HEK293 (cell line): ENCODE data around the gene ELAVL1.

ENCODE experiments used
- CTCF ChIA-PET: fragments of 350-600 bp; formaldehyde crosslinking; extraction: SDS; loops from one replicate; lab custom pipeline; 2021; ENCODE audit warnings: antibody characterized with exemption; lab: Yijun Ruan, JAX
- POLR2A ChIA-PET: fragments of 300-600 bp; formaldehyde crosslinking; extraction: SDS; loops from one replicate; lab custom pipeline; 2020; ENCODE audit warnings: antibody characterized with exemption, inconsistent platforms; lab: Yijun Ruan, JAX
- H3K27ac ChIP-seq: fragments of 200-500 bp; sonication (Bioruptor generic); 2 replicates; pipeline ENCODE4 v1.5.1; 2014; ENCODE audit warnings: low read depth, low read length, control low read depth, inconsistent platforms; ENCODE audit errors: extremely low read depth
- H3K36me3 ChIP-seq, 2 experiments: fragments of 200-500 bp in 1 of 2; sonication (Bioruptor generic) in 1 of 2; 1 replicate in 1 of 2; 2 replicates in 1 of 2; pipeline ENCODE4 v1.5.1; 2014 to 2017; ENCODE audit warnings: inconsistent platforms in 2 of 2, low read length in 2 of 2; ENCODE audit not compliant: control insufficient read depth in 2 of 2, insufficient read depth in 1 of 2
- H3K4me1 ChIP-seq: fragments of 200-500 bp; sonication (Bioruptor generic); 2 replicates; pipeline ENCODE4 v1.5.1; 2014; ENCODE audit warnings: mild to moderate bottlenecking, low read length, inconsistent platforms; ENCODE audit not compliant: control insufficient read depth, insufficient read depth
- H3K4me3 ChIP-seq: 2 replicates; pipeline ENCODE4 v1.5.1; 2011; ENCODE audit warnings: low read depth, mild to moderate bottlenecking, control low read depth, low read length, moderate library complexity
- H3K9me3 ChIP-seq: fragments of 200-500 bp; sonication (Bioruptor generic); 2 replicates; pipeline ENCODE4 v1.5.1; 2014; ENCODE audit warnings: low read depth, low read length, inconsistent platforms; ENCODE audit not compliant: control insufficient read depth, insufficient read depth
- KLF10 ChIP-seq: fragments of 450-650 bp; IDR thresholded peaks from 2 replicates; pipeline ENCODE4 v1.5.1; 2018; ENCODE audit warnings: missing biosample characterization, mild to moderate bottlenecking, missing genetic modification characterization
- SETDB1 ChIP-seq: IDR thresholded peaks from one replicate; pipeline ENCODE4 v1.6.1; 2017; ENCODE audit warnings: mild to moderate bottlenecking, low read length, moderate library complexity, mixed read lengths; ENCODE audit not compliant: insufficient read length
- ZNF146 ChIP-seq: fragments of 450-650 bp; formaldehyde crosslinking; IDR thresholded peaks from 2 replicates; pipeline ENCODE4 v1.5.1; 2016; ENCODE audit warnings: missing biosample characterization, missing genetic modification characterization
- ZNF157 ChIP-seq: fragments of 450-650 bp; formaldehyde crosslinking; IDR thresholded peaks from 2 replicates; pipeline ENCODE4 v1.5.1; 2016; ENCODE audit warnings: missing biosample characterization, missing genetic modification characterization
- ZNF2 ChIP-seq: fragments of 450-650 bp; formaldehyde crosslinking; IDR thresholded peaks from 2 replicates; pipeline ENCODE4 v1.5.1; 2016; ENCODE audit warnings: missing biosample characterization, missing genetic modification characterization
- ZNF202 ChIP-seq: fragments of 450-650 bp; formaldehyde crosslinking; IDR thresholded peaks from 2 replicates; pipeline ENCODE4 v1.5.1; 2016; ENCODE audit warnings: missing biosample characterization, missing genetic modification characterization, borderline replicate concordance
- ZNF23 ChIP-seq: fragments of 450-650 bp; formaldehyde crosslinking; IDR thresholded peaks from 2 replicates; pipeline ENCODE4 v1.5.1; 2016; ENCODE audit warnings: missing biosample characterization, missing genetic modification characterization, borderline replicate concordance
- ZNF248 ChIP-seq: fragments of 450-650 bp; formaldehyde crosslinking; IDR thresholded peaks from 2 replicates; pipeline ENCODE4 v1.5.1; 2017; ENCODE audit warnings: missing biosample characterization, missing genetic modification characterization
- ZNF292 ChIP-seq: fragments of 450-650 bp; formaldehyde crosslinking; IDR thresholded peaks from 2 replicates; pipeline ENCODE4 v1.5.1; 2016; ENCODE audit warnings: low read depth, missing biosample characterization, missing genetic modification characterization, borderline replicate concordance
- ZNF394 ChIP-seq: fragments of 450-650 bp; formaldehyde crosslinking; IDR thresholded peaks from 2 replicates; pipeline ENCODE4 v1.5.1; 2016; ENCODE audit warnings: missing biosample characterization, missing genetic modification characterization, mild to moderate bottlenecking, moderate library complexity, borderline replicate concordance
- ZNF521 ChIP-seq: fragments of 450-650 bp; formaldehyde crosslinking; IDR thresholded peaks from 2 replicates; pipeline ENCODE4 v1.5.1; 2017; ENCODE audit warnings: missing biosample characterization, mild to moderate bottlenecking, missing genetic modification characterization
- ZNF571 ChIP-seq: fragments of 450-650 bp; formaldehyde crosslinking; IDR thresholded peaks from 2 replicates; pipeline ENCODE4 v1.5.0; 2017; ENCODE audit warnings: missing biosample characterization, missing genetic modification characterization
- ZNF624 ChIP-seq: fragments of 450-650 bp; formaldehyde crosslinking; IDR thresholded peaks from 2 replicates; pipeline ENCODE4 v1.5.1; 2017; ENCODE audit warnings: missing biosample characterization, missing genetic modification characterization
- ZNF654 ChIP-seq: fragments of 450-650 bp; formaldehyde crosslinking; IDR thresholded peaks from 2 replicates; pipeline ENCODE4 v1.5.1; 2016; ENCODE audit warnings: low read depth, missing biosample characterization, missing genetic modification characterization
- ZNF664 ChIP-seq: fragments of 450-650 bp; formaldehyde crosslinking; IDR thresholded peaks from 2 replicates; pipeline ENCODE4 v1.5.1; 2016; ENCODE audit warnings: missing biosample characterization, missing genetic modification characterization
- ZSCAN16 ChIP-seq: fragments of 450-650 bp; formaldehyde crosslinking; IDR thresholded peaks from 2 replicates; pipeline ENCODE4 v1.5.1; 2016; ENCODE audit warnings: missing biosample characterization, missing genetic modification characterization
- ZSCAN30 ChIP-seq: fragments of 450-650 bp; IDR thresholded peaks from 2 replicates; pipeline ENCODE4 v1.5.1; 2018; ENCODE audit warnings: missing biosample characterization, mild to moderate bottlenecking, missing genetic modification characterization, moderate library complexity
- TF ChIP-seq, protein P1 (sequence below): fragments of 450-650 bp; formaldehyde crosslinking; IDR thresholded peaks from 2 replicates; pipeline ENCODE4 v1.5.1; 2016; ENCODE audit warnings: missing biosample characterization, missing genetic modification characterization
- TF ChIP-seq, protein P2 (sequence below): fragments of 450-650 bp; formaldehyde crosslinking; IDR thresholded peaks from 2 replicates; pipeline ENCODE4 v1.5.1; 2016; ENCODE audit warnings: missing biosample characterization, missing genetic modification characterization
- TF ChIP-seq, protein P3 (sequence below): sonication (generic); formaldehyde crosslinking; IDR thresholded peaks from 2 replicates; pipeline ENCODE4 v1.8.1; 2022; ENCODE audit warnings: mild to moderate bottlenecking, moderate library complexity, missing genetic modification reagents
- TF ChIP-seq, protein P4 (sequence below): fragments of 450-650 bp; formaldehyde crosslinking; IDR thresholded peaks from 2 replicates; pipeline ENCODE4 v1.5.1; 2017; ENCODE audit warnings: missing biosample characterization, missing genetic modification characterization

The ELAVL1 gene

DNA sequence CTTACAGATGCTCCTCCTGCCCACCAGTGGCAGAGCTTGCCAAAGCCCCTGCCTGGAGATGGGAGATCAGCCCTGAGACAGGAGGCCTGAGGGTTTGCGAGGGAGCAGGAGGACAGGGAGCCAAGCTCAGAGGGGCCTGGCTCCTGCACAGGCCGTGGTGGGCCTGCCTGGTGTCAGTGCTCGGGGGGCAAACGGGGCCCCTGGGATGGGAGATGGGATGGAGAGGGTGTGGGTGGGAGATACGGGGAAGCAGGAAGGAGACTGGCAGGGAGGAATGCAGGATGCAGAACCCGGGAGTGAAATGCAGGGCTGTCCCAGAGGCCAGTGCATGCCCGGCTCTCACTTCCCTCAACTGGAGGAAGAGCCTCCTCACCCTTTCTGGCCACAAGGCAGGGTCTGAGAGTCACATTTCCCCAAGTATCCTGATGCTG lies 19.9 kb downstream of the ELAVL1 start (continued):
- TF ChIP-seq, protein P1, sequence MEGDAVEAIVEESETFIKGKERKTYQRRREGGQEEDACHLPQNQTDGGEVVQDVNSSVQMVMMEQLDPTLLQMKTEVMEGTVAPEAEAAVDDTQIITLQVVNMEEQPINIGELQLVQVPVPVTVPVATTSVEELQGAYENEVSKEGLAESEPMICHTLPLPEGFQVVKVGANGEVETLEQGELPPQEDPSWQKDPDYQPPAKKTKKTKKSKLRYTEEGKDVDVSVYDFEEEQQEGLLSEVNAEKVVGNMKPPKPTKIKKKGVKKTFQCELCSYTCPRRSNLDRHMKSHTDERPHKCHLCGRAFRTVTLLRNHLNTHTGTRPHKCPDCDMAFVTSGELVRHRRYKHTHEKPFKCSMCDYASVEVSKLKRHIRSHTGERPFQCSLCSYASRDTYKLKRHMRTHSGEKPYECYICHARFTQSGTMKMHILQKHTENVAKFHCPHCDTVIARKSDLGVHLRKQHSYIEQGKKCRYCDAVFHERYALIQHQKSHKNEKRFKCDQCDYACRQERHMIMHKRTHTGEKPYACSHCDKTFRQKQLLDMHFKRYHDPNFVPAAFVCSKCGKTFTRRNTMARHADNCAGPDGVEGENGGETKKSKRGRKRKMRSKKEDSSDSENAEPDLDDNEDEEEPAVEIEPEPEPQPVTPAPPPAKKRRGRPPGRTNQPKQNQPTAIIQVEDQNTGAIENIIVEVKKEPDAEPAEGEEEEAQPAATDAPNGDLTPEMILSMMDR (tag by site-specific recombination): no peak
- no peak for TF ChIP-seq ZNF157 (tag by site-specific recombination)
- no peak for TF ChIP-seq ZSCAN30 (tag by site-specific recombination)
- no peak for TF ChIP-seq ZNF248 (tag by site-specific recombination)
- no peak for TF ChIP-seq SETDB1
- TF ChIP-seq ZNF654 (tag by site-specific recombination): no peak

DNA sequence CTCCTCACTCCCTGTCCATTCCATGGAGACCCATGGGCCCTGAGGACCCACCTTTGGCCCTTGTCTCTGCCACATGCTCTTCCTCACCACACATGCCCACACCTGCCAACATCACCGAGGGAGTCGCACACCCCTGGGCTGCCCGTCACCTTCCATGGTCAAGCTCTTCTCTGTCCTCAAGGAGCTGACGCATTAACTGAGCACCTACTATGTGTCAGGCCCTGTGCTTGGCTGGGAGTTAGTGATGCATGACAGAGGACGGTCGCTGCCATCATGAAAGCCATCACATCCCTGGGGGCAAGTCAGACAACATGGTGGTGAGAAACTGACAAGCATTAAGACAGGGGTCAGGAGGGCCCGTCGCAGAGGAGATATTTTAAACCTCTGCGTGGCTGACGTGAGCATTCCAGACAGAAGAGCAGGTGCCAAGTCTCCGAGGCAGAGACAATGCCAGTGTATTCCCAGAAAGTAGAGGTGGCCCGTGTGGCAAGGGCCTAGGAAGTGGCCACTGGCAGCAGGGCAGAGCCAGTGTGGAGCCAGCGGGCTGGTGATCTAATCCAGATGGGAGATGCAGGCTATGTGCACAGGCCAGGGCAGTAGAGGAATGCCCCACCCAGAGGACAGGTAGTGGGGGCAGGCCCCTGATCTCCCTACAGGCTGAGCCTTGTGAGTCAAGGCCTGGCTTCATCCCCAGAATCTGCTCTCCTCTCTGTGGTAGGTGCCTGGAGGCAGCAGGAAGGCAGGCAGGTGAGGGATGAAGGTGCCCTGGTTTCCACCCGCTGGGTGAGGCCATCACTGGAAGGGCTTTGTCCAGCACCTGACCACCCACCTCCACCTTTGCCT lies 21.2 kb downstream of the ELAVL1 start:
- ChIA-PET POLR2A (no interaction called here), CTCF (interaction anchor here (0.5 to 1.3 kb wide), 6 partner anchors 11 to 603 kb away, joined by 3 to 7 read pairs (median 3); no protein-coding TSS in a partner anchor)
- Histone ChIP-seq H3K36me3 (peaks cover 10 to 97% of the 10 kb centered on the region in 2 experiments), H3K4me3 (no peak overlapping the region), H3K27ac (no peak overlapping the region), H3K4me1 (no peaks in the 10 kb centered on the region), H3K9me3 (no peaks in the 10 kb centered on the region)
- TF ChIP-seq, protein P2, sequence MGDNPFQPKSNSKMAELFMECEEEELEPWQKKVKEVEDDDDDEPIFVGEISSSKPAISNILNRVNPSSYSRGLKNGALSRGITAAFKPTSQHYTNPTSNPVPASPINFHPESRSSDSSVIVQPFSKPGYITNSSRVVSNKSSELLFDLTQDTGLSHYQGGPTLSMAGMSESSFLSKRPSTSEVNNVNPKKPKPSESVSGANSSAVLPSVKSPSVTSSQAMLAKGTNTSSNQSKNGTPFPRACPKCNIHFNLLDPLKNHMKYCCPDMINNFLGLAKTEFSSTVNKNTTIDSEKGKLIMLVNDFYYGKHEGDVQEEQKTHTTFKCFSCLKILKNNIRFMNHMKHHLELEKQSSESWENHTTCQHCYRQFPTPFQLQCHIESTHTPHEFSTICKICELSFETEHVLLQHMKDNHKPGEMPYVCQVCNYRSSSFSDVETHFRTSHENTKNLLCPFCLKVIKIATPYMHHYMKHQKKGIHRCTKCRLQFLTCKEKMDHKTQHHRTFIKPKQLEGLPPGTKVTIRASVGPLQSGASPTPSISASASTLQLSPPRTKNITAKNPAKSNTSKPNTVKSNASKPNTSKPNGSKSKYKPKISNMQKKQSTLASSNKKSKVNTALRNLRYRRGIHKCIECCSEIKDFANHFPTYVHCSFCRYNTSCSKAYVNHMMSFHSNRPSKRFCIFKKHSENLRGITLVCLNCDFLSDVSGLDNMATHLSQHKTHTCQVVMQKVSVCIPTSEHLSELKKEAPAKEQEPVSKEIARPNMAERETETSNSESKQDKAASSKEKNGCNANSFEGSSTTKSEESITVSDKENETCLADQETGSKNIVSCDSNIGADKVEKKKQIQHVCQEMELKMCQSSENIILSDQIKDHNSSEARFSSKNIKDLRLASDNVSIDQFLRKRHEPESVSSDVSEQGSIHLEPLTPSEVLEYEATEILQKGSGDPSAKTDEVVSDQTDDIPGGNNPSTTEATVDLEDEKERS: no peak
- TF ChIP-seq ZNF664 (tag by site-specific recombination): peak; percentile 88

DNA sequence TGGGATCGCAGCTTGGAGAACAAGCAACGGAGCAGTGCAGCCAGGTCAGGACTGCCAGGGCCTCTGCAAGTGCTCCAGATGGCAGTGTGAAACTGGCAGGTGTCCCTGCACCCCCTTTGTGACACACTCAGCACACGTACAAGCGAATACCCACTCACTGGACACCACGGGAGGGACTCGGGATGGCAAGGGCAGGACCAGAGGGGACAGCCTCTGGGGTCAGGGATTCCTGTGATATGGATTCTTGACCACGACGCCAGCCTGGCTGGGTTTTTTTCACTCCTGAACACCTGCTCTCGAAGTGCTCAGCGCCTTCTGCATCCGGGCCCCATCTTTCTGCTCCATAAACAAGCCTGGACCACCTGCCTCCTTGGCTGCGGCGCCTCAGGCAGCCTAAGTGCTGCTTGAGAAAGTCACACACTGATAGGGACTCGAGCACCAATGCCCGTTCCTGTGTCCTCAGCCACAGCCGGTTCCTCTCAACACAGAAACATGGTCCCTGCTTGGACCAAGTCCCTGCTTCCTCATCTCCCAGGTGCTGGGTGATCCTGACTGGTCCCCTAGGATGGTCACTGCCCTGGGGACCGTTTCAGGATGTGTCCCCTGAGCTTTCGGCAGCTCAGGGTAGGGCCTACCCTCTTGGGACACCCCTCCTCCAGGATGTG lies 22.0 kb downstream of the ELAVL1 start:
- Histone ChIP-seq H3K36me3 (peaks cover 10 to 97% of the 10 kb centered on the region in 2 experiments), H3K4me1 (no peaks in the 10 kb centered on the region), H3K4me3 (no peak overlapping the region), H3K27ac (no peak overlapping the region), H3K9me3 (no peaks in the 10 kb centered on the region)
- CTCF ChIA-PET: interaction anchor here (0.6 to 1.2 kb wide), 3 partner anchors 13 to 126 kb away, joined by 3 to 4 read pairs (median 3); no protein-coding TSS in a partner anchor
- POLR2A ChIA-PET: no interaction called here
- TF ChIP-seq ZNF2 (tag by site-specific recombination) (no peak), ZNF394 (tag by site-specific recombination) (no peak), ZNF624 (tag by site-specific recombination) (no peak), KLF10 (tag by site-specific recombination) (no peak), ZNF202 (tag by site-specific recombination) (no peak), ZNF23 (no peak), ZNF292 (tag by site-specific recombination) (no peak), ZNF571 (no peak), ZNF146 (tag by site-specific recombination) (no peak), ZNF521 (tag by site-specific recombination) (no peak), ZSCAN16 (tag by site-specific recombination) (no peak)
- TF ChIP-seq, protein P3, sequence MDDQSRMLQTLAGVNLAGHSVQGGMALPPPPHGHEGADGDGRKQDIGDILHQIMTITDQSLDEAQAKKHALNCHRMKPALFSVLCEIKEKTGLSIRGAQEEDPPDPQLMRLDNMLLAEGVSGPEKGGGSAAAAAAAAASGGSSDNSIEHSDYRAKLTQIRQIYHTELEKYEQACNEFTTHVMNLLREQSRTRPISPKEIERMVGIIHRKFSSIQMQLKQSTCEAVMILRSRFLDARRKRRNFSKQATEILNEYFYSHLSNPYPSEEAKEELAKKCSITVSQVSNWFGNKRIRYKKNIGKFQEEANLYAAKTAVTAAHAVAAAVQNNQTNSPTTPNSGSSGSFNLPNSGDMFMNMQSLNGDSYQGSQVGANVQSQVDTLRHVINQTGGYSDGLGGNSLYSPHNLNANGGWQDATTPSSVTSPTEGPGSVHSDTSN (CRISPR knock-in tag): no peak
- TF ChIP-seq, protein P4, sequence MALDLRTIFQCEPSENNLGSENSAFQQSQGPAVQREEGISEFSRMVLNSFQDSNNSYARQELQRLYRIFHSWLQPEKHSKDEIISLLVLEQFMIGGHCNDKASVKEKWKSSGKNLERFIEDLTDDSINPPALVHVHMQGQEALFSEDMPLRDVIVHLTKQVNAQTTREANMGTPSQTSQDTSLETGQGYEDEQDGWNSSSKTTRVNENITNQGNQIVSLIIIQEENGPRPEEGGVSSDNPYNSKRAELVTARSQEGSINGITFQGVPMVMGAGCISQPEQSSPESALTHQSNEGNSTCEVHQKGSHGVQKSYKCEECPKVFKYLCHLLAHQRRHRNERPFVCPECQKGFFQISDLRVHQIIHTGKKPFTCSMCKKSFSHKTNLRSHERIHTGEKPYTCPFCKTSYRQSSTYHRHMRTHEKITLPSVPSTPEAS: no peak
